Posterior cingulate gyrus (tissue), 11 donors: Measurements from ENCODE around the gene OSBPL1A.
A peak's percentile ranks its signal among the peaks of the same experiment; 100 is the strongest.
"Not testable (repeated sequence)": the region's sequence is repeated elsewhere in the genome, so short reads cannot be mapped to it uniquely, and the experiment has no call there.

Experiments
- DNase-seq, 10 donors: peaks; one replicate each; pipeline versions ENCODE4 v3.0.0 to v3.0.0-alpha.2; 2020 to 2021; ENCODE audit warnings: mixed read lengths in 3 of 10
- intact Hi-C: fragments of 100-400 bp; cut with DNase I; formaldehyde crosslinking; loops from one replicate; pipeline ENCODE4 v1.15.1; 2023

OSBPL1A gene

DNA sequence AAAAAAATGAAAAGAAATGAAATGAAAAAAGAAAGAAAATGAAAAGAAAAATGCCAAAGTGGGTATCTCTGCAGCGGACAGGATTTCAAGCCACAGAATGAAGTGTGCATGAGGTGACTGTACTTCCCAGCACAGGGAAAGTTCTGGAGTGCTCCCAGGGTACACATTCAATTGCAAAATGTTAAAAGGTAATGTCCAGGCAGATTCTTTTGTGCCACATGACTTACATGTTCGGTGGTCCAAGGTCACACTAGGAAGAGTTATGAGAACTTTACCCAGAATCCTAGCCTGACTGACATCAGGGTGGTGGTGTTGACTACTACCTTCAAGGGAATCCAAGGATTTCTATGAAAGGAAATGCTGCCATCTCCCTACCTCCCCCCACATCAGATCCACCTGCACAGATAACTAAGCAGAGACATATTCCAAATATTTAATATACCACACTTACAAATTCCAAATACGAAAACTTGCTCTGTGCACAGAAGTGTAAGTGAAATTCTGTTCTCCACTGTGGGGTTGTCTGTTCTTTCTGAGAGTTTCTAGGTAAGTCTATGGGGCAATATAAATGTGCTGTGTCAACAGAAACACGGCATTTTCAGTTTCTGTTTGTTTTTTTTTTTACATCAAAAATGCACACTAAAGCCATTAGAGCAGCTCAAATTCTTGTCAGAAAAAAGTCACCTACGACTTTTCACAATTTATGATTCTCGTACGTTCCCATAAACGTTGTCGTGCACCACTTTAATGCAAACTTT, 202.1 kb downstream of the OSBPL1A start:
- intact Hi-C loops = no loop called here
- no peak for DNase-seq

DNA sequence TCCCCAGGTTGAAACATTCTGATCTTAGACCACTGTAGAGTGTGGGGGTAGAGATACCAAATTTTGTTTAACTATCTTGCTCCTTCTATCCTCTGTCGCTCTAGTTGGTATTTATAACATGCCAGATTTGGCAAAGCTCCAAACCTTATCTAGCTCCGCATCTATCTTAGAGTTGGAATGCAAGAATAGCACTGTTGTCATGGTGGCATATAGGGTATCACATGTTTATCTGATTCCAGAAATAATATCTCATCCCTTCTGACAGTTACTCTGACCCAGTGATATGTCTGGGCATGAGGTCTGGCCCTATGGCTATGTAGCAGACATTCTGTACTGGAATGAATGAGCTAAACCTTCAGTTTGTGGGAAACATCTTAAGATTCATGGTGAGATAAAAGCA, 207.0 kb downstream of the OSBPL1A start:
- DNase-seq = no peak
- intact Hi-C loops = no loop called here

DNA sequence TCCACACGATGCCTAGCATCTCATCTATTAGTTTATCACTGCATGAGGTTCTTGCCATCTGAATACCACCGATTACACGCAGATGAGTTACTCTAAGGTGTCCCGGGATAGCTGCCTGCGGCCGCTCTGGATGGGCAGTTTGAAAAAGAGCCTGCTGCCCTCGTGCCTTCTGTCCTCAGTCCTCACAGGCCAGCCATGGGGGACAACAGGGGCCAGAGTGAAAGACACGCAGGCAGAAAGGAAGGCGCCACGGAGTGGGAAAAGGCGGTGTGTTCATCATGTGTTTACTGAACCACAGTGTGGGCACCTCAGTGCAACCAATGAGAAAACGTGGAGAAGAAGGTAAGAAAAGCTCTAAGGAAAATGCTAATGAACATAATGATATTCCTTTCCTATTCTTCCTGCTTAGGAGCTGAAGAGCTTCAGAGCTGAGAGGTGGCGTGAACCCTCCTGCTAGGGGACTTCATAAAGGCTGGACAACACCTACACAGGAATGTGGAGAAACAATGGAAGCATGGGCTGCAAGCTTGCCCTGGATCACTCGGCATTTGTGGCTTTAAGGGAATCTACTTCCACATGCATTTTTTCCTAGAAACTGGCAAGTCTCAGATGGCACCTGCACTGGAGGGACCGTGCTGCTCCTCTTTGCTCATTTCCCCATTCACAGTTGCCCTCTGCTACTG, 207.8 kb downstream of the OSBPL1A start:
- peak in 1 of 10 donors; percentile 41 for DNase-seq
- intact Hi-C loops = no loop called here

DNA sequence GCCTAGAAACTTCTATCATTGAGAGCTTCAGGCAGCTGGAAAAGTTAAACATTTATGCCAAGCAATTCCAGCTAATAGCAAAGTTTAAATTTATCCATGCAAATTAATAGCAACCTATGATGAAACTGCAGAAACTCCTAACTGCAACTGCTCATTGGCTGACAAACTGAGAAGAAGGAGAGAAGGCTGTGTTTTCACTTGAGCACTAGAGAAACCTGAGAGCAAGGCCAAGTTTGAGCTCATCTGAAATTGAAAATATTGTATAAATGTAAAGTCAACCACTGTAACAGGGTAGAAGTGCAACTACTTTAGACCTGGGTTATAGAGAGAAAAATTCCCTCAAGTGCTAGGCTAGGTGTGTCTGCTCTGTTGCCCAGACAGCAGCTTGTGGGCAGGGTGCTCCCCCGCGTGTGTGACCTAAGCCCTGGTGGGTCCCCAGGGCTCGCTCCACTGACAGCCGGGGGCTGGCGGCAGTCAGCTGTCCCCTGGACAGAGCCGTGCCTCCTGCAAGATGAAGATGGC, 208.6 kb downstream of the OSBPL1A start:
- intact Hi-C loops = no loop called here
- no peak for DNase-seq

DNA sequence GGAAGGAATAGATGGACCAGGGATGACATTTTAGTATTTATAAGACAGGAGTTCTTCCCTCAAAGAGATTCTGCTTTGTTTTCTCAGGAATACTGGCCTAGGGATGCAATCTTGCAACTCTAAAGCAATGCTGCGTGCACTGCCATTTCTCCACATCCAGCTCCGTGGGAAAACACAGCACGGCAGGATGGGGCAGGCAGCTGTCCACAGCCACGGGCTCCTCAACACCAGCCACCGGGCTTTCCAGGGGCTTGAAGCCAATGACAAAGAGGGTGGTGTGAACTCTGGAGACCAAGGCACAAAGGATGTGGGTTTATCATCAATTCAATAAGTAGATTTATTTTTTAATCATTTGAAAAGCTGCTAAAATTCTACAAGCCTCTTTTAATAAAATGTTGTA, 209.5 kb downstream of the OSBPL1A start:
- intact Hi-C loops = no loop called here
- peak in 2 of 10 donors; percentile 57 to 87 for DNase-seq

DNA sequence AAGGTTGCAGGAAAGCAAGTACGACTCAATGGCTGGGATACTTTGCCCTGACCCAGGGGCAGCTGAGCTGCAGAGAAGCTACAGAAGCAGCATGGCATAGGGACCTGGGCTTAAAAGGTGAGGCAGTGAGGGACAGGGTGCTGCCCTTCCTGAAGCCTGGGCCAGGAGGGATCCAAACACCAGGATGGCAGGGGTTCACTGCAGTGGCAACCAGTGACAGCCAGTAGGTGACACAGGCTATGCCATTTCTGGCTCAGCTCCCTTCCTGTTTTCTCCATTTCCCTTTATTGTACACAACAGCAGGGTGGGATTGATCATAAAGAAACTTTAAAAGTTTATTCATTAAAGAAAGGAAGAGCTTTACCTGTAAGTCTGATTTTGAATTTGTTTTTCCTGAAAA, 209.9 kb downstream of the OSBPL1A start:
- intact Hi-C loops = no loop called here
- DNase-seq = no peak

DNA sequence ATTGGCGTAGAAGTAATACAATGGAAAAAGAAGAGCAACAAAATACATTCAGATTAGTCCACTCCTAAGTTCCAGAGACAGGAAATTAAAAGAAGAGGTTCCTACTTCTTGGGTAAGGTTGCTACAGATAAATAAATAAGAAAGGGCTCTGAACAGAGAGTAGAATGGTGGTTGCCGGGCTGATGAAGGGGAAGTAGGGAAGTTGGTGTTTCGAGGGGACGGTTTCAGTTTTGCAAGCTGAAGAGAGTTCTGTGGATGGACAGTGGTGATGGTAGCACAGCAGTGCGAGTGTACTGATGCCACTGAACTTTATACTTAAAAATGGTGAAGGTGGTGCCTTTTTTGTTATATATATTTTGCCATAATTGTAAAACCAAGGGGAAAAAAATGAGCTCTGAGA, 210.6 kb downstream of the OSBPL1A start:
- intact Hi-C loops = no loop called here
- no peak for DNase-seq

DNA sequence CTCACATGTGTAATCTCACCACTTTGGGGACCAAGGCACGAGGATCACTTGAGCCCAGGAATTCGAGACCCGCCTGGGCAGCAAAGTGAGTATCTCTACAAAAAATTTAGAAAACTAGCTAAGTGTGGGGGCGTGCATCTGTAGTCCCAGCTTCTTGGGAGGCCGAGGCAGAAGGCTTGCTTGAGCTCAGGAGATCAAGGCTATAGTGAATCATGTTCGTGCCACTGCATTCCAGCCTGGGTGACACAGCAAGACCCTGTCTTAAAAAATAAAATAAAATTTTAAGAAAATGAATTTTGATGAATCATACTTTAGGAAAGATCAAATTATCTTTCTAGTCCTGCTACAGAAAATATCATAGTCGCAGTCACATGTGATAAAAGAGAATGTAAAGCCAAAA, 211.8 kb downstream of the OSBPL1A start:
- no peak for DNase-seq
- intact Hi-C loops = no loop called here

DNA sequence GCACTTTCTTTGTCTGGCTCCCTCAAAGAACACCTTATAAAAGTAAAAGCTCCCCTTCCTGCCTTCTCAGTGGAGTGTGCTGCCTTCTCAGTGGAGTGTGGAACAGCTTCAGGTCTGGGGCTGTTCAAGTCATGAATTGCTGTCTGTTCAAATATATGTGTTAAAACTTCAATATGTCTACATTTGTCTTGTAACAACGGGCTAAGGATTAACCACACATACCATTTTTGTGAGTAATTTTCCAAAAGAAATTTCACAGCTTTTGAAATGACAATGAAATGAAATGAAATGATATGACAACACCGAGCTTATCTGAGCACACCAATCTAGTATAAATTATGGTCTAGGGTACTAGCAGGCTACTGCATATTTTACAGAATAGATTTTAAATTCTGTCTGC, 215.8 kb downstream of the OSBPL1A start:
- no peak for DNase-seq
- intact Hi-C loops = no loop called here

DNA sequence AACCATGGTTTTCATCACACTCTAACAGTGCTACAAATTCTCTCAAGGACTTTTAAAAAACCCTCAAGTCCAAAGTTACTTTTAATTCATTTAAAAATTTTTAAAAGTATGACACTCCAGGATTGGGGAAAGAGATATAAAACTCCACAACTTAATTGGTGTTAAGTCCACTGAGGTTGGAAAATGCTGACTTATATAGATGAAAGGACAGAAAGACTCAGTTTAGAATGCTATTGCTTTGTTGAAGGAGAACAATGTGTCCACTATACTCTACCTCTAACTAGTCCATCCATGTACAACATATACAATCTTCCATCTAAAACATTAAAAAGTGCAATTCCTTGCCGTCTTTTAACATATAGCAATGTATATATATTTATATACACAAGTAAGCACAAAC, 217.6 kb downstream of the OSBPL1A start:
- intact Hi-C loops = no loop called here
- no peak for DNase-seq

DNA sequence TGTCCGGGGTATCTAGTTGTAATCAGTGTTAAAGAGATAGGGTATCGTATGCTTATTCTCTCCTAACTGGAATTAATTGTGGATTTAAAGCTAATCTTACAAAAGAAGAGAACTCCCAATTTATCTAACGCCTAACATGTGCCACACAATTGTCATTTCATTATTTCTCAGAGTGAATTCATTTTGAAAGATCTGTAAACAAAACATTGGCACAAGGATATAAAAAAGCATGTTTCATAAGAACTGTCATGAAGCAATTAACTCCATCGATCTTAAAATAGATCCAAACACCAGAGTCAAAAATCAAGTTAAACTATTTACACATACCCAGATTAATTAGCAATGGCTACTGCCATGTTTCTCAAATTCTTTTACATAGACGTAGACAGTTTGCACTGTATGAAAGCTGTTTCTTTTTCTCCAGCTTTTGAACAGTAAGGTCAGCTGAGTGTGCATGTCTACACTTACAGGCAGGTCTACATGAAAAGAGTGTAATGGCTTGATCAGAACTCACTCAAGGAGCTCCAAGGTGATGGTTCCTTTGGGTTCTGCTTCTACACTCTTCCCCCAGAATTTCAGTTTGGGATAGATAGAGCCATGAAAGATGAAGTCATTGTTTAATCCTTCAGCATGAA, 220.0 kb downstream of the OSBPL1A start:
- intact Hi-C loops = loop anchor here (2.0 kb wide), 2 partner anchors 37 to 93 kb away; no protein-coding TSS in a partner anchor
- no peak for DNase-seq

DNA sequence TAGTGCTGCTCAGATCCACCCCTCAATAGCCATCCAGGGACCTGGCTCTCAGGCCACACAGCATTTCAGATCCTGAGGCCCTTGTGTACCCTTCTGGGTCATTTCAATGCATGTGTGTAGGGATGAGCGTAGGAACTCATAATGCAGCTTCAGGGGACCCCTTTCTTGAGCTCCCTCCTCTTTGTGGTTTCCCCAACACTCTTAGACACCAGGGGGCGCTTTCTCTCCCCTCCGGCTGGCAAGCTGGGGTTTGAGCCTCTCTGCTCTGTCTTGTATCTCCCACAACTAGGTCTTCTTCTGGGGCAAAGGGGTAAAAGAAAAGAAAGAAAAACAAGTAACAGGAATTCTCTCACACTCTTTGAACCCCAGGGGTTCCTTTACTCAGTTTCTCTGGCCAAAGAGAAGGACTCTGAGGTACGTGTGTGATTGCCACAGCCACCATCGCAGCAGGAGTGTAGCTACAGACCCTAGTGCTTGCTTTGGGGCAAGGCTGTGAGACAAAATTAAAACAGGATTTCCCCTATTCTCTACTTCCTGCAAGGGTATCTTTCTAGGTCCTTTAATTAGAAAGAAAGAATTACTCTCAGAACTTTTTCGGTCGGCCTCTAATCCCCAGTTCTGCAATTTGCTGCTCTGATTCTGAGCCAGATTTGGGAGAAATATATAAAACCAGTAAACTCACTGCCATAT, 220.8 kb downstream of the OSBPL1A start:
- DNase-seq = peak in 8 of 10 donors; percentile 55 to 93 (median 82)
- intact Hi-C loops = loop anchor here (2.0 kb wide), 2 partner anchors 38 to 94 kb away; no protein-coding TSS in a partner anchor

DNA sequence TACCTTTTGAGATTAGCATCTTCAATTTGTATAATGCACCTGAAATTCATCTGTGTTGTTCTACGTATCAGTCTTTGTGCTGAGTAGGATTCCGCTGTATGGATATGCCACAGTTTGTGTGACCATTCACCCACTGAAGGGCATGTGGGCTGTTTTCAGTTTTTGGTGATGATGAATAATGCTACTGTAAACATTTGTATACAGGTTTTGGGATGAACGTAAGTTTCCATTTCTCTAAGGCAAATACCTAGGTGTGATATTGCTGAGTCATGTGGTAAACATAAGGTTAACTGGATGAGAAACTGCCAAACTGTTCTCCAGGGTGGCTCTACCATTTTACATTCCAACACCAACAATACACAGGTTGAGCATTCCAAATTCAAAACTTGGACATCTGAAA, 223.6 kb downstream of the OSBPL1A start:
- no peak for DNase-seq
- intact Hi-C loops = no loop called here

DNA sequence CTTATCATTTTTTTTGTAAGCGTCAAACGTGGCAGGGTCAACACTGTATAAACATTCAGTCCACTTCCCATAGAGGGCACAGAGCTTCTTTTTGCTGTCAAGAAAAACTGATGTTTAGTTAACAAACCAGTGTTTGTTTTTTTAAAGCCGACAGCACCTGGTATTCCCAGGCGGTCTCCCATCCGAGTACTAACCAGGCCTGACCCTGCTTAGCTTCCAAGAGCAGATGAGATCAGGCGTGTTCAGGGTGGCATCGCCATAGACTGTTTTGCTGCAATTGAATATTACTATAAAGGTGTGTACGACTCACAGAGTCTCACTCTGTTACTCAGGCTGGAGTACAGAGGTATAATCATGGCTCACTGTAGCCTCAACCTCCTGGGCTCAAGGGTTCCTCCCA, 227.3 kb downstream of the OSBPL1A start:
- intact Hi-C loops = no loop called here
- DNase-seq = no peak

DNA sequence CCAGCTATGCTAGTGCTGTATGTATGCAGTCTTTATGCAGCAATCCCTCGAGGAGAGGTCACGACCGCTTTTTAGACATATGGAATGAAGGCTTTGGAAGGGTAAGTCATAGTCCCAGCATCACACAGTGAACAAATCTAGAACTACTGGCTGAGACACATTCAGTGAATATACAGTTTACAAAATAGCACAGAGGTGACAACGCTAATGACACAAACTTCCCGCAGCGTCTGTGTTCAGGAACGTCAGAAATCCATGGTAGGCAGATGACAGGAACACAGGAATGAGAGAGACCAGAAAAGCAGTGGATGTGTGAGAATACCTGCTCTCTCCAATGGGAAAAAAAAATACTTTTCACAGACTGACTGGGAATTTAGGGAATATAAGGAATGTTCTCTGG, 229.1 kb downstream of the OSBPL1A start:
- DNase-seq = no peak
- intact Hi-C loops = no loop called here

DNA sequence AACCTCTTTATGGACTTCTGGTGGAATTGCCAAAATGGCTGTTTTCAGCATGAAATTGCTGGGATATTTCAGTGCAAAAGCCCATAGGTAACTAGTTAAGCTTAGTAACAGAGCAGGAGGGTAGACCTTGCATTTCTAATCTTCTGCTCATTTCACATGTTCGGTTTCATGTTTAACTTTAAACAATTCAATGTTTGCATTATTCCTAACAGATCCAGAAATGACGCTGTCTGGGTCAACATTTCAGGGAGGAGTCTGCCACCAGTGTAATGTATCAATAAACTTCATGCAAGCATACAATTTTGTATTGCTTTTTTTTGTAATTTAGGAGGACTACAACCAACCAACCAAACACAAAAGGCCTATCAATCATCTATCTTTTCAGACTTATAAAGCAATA, 236.3 kb downstream of the OSBPL1A start:
- intact Hi-C loops = no loop called here
- no peak for DNase-seq

DNA sequence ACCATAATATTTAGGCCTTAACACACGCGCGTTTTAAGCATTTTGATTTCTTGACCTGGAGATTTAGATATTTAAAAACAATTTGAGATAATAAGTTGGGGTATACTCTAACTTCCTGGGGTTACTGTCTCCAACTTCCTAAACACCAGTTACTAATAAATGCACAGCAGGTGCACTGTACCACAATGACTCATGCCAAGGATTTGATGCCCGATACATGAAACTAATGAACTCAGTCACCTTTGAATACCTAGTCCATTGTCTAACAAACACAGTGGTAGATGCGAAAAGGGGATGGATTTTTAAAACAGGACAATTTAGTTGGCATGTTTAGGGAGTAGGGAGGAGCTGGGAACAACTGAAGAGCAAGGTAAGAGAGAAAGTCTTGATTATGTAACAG, 237.5 kb downstream of the OSBPL1A start:
- intact Hi-C loops = no loop called here
- no peak for DNase-seq

DNA sequence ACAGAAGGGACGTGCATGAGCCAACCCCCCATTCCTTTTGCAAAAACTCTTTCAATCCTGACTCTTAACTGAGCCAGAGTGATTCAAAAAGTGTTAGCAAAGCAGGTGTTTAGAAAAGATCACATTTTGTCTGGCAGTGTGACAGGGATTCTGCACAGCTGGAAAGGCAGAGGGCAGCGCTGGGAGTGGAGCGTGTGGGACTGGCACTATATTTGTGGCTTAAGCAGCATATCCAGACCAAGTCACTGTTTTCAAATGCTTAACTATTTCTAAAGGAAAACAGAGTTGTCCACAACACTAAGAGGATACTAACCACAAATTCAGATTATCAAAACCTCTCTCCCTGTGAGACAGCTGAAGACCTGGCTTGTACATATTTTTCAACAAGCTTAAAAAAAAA, 239.8 kb downstream of the OSBPL1A start:
- peak in 1 of 10 donors; percentile 76 for DNase-seq

DNA sequence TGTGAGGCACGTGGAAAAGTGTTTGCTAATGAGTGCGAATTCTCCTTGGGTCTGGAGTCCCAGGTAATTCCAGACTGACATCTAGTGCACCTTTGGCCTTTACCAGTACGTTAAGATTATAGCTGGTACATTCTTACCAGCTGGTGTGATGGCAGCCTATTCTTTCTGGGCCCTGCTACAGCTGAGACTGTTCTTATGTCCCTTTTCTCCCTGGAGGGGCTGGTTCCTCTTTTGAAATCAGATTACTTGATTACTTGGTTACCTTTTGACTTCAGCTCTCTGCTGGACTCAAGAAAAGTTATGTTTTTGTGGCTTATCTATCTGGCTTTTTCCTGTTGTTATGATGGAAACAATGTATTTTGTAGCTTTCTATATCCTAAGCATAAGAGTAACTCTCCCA, 244.2 kb downstream of the OSBPL1A start:
- intact Hi-C loops = no loop called here
- DNase-seq = no peak

More for the DNA sequence above, 239.8 kb downstream of the OSBPL1A start:
- intact Hi-C loops = no loop called here

DNA sequence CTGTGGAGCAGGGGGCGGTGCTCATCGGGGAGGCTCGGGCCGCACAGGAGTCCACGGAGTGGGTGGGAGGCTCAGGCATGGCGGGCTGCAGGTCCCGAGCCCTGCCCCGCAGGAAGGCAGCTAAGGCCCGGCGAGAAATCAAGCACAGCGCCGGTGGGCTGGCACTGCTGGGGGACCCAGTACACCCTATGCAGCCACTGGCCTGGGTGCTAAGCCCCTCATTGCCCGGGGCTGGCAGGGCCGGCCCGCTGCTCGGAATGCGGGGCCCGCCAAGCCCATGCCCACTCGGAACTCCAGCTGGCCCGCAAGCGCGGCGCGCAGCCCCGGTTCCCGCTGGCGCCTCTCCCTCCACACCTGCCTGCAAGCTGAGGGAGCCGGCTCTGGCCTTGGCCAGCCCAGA, 248.0 kb downstream of the OSBPL1A start:
- DNase-seq, intact Hi-C loops: not testable (repeated sequence)

DNA sequence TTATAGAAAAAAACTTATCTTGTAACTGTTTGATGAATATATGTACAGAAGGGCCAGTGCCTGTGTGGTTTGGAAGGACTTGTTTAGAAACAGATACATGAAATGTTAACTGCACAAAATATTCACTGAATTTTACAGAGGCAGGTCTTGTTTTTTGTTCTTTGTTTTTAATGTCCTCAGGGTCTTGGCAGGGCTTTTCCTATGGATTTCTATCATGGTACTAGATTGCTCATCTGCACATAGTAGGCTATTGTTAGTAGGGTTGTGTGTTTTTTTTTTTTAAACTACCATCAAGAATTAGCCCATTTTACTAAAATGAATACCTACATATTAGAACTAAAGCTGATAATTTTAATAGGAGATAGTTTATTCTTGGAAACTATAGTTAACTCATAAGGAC, 255.2 kb downstream of the OSBPL1A start:
- DNase-seq = no peak
- intact Hi-C loops = no loop called here
